ENCODE results near the gene CEP170B.
"Not testable (repeated sequence)": the region's sequence is repeated elsewhere in the genome, so short reads cannot be mapped to it uniquely, and the experiment has no call there.

The CEP170B gene

GRCh38 chr14:104939666-104940410 is 74.8 kb downstream of the CEP170B start:
- no peak for DNase-seq (ENCODE audit: low read depth, low spot score)

DNA sequence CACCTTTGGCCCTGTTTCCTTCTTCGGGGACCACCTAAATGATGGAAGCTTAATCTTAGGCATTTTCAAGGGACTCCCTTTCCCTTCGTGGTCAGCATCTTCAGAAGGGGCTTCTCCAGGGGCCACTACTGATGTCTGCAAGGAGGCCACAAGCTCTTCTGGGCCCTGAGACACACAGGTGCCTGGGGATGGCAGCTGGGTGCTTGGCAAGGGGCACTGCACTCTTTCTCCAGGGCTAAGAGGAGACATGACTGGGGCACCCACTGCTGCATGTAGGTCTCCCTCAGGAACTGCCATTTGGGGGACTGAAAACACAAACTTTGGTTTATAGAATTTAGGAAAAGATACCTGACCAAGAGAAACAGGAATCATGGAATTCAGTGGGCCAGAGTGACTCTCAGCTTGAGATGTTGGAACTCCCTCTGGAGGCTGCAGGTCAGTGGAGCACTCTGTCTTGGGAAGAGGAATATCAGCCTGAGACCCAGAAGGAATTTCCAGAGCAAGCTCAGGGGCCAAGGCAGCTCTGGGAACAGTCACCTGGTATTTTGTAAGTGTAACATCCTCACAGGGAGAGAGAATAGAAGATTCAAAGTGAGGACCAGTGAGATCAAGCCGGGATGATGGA is 75.6 kb downstream of the CEP170B start:
- H3K36me3 ChIP-seq (ENCODE audit: insufficient read depth, insufficient read length, low read length) = peaks cover 37% of the 10 kb centered on the region
- DNase-seq (ENCODE audit: low read depth, low spot score) = no peak
- TF ChIP-seq SUZ12 (IDR thresholded peaks at IDR 0.05; ENCODE audit: extremely low read depth, insufficient read depth, insufficient read length) = no peak
- TF ChIP-seq YY1 (IDR thresholded peaks at IDR 0.05; ENCODE audit: insufficient read depth, insufficient read length) = no peak
- no peak for TF ChIP-seq ZNF274 (IDR thresholded peaks at IDR 0.05; ENCODE audit: low read depth, low read length)
- H3K9me3 ChIP-seq (ENCODE audit: insufficient read depth, low read length) = no peaks in the 10 kb centered on the region
- no peak overlapping the region for H3K4me3 ChIP-seq (ENCODE audit: insufficient read length, low read depth)
- H3K4me1 ChIP-seq (ENCODE audit: insufficient read depth, insufficient read length) = no peaks in the 10 kb centered on the region
- H3K9ac ChIP-seq (ENCODE audit: insufficient read length, low read depth) = no peak overlapping the region
- no peaks in the 10 kb centered on the region for H3K27me3 ChIP-seq (ENCODE audit: insufficient read depth, insufficient read length)

More at GRCh38 chr14:104939666-104940410, 74.8 kb downstream of the CEP170B start:
- Histone ChIP-seq H3K4me3 (ENCODE audit: insufficient read length, low read depth) (no peak overlapping the region), H3K36me3 (ENCODE audit: insufficient read depth, insufficient read length, low read length) (peaks cover 37% of the 10 kb centered on the region), H3K9me3 (ENCODE audit: insufficient read depth, low read length) (no peaks in the 10 kb centered on the region), H3K27me3 (ENCODE audit: insufficient read depth, insufficient read length) (peaks cover 6% of the 10 kb centered on the region), H3K4me1 (ENCODE audit: insufficient read depth, insufficient read length) (no peaks in the 10 kb centered on the region), H3K9ac (ENCODE audit: insufficient read length, low read depth) (no peak overlapping the region)
- TF ChIP-seq ZNF274 (IDR thresholded peaks at IDR 0.05; ENCODE audit: low read depth, low read length) (no peak), SUZ12 (IDR thresholded peaks at IDR 0.05; ENCODE audit: extremely low read depth, insufficient read depth, insufficient read length) (no peak), YY1 (IDR thresholded peaks at IDR 0.05; ENCODE audit: insufficient read depth, insufficient read length) (no peak)

DNA sequence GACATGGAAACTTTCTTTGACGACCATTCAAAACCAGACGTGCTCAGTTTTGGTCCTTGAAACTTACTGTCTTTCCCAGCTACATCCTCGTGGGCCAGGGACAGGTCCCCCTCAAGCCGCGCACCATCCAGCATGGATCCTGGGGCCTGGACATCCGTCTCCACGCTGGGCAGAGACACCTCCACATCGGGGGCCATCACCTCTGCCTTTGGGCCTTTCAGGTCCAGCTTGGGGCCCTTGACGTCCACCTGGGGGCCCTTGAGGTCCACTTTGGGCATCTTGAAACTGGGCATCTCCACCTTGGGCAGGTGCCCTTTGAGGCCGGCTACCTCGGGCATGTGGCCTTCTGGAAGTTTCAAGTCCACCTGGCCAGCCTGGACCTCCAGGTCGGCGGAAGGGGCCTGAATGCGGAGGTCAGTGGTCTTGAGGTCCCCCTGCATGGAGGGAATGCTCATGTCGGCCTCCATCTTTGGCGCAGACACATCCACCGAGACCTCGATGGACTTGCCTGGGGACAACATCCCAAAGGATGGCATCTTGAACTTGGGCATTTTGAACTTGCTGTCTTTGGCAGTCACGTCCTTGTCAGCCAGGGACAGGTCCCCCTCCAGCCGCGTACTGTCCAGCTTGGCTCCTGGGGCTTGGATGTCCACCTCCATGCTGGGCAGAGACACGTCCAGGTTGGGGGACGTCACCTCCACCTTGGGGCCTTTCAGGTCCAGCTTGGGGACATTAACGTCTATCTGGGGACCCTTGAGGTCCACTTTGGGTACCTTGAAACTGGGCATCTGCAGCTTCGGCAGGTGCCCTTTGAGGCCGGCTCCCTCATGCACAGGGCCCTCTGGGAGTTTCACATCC is 76.7 kb downstream of the CEP170B start:
- no peak overlapping the region for H3K9ac ChIP-seq (ENCODE audit: insufficient read length, low read depth)
- peaks cover 37% of the 10 kb centered on the region for H3K36me3 ChIP-seq (ENCODE audit: insufficient read depth, insufficient read length, low read length)
- no peak overlapping the region for H3K4me3 ChIP-seq (ENCODE audit: insufficient read length, low read depth)
- no peak for DNase-seq (ENCODE audit: low read depth, low spot score)
- no peaks in the 10 kb centered on the region for H3K4me1 ChIP-seq (ENCODE audit: insufficient read depth, insufficient read length)
- TF ChIP-seq YY1 (IDR thresholded peaks at IDR 0.05; ENCODE audit: insufficient read depth, insufficient read length) = no peak
- TF ChIP-seq ZNF274 (IDR thresholded peaks at IDR 0.05; ENCODE audit: low read depth, low read length) = no peak
- TF ChIP-seq SUZ12 (IDR thresholded peaks at IDR 0.05; ENCODE audit: extremely low read depth, insufficient read depth, insufficient read length) = no peak
- H3K9me3 ChIP-seq (ENCODE audit: insufficient read depth, low read length) = no peaks in the 10 kb centered on the region
- no peaks in the 10 kb centered on the region for H3K27me3 ChIP-seq (ENCODE audit: insufficient read depth, insufficient read length)

DNA sequence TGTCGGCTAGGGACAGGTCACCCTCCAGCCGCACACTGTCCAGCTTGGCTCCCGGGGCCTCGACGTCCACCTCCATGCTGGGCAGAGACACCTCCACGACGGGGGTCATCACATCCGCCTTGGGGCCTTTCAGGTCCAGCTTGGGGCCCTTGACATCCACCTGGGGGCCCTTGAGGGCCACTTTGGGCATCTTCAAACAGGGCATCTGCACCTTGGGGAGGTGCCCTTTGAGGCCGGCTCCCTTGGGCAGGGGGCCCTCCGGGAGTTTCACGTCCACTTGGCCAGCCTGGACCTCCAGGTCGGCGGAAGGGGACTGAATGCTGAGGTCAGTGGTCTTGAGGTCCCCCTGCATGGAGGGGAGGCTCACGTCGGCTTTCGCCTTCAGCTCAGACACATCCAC is 77.5 kb downstream of the CEP170B start:
- no peak for DNase-seq (ENCODE audit: low read depth, low spot score)
- H3K9ac ChIP-seq (ENCODE audit: insufficient read length, low read depth) = no peak overlapping the region
- TF ChIP-seq SUZ12 (IDR thresholded peaks at IDR 0.05; ENCODE audit: extremely low read depth, insufficient read depth, insufficient read length) (no peak), YY1 (IDR thresholded peaks at IDR 0.05; ENCODE audit: insufficient read depth, insufficient read length) (no peak), ZNF274 (IDR thresholded peaks at IDR 0.05; ENCODE audit: low read depth, low read length) (no peak)
- no peaks in the 10 kb centered on the region for H3K4me1 ChIP-seq (ENCODE audit: insufficient read depth, insufficient read length)
- no peaks in the 10 kb centered on the region for H3K9me3 ChIP-seq (ENCODE audit: insufficient read depth, low read length)
- H3K27me3 ChIP-seq (ENCODE audit: insufficient read depth, insufficient read length) = no peaks in the 10 kb centered on the region
- H3K4me3 ChIP-seq (ENCODE audit: insufficient read length, low read depth) = no peak overlapping the region
- peaks cover 32% of the 10 kb centered on the region for H3K36me3 ChIP-seq (ENCODE audit: insufficient read depth, insufficient read length, low read length)

GRCh38 chr14:104943216-104944015 is 78.3 kb downstream of the CEP170B start:
- peaks cover 32% of the 10 kb centered on the region for H3K36me3 ChIP-seq (ENCODE audit: insufficient read depth, insufficient read length, low read length)
- not testable (repeated sequence) for DNase-seq (ENCODE audit: low read depth, low spot score)

DNA sequence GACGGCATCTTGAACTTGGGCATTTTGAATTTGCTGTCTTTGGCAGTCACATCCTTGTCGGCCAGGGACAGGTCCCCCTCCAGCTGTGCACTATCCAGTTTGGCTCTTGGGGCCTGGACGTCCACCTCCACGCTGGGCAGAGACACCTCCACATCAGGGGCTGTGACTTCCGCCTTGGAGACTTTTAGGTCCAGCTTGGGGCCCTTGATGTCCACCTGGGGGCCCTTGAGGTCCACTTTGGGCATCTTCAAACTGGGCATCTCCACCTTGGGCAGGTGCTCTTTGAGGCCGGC is 78.9 kb downstream of the CEP170B start:
- not testable (repeated sequence) for H3K9me3 ChIP-seq (ENCODE audit: insufficient read depth, low read length)

More at GRCh38 chr14:104943216-104944015, 78.3 kb downstream of the CEP170B start:
- not testable (repeated sequence) for H3K27me3 ChIP-seq (ENCODE audit: insufficient read depth, insufficient read length); H3K9me3 ChIP-seq (ENCODE audit: insufficient read depth, low read length); H3K4me1 ChIP-seq (ENCODE audit: insufficient read depth, insufficient read length); H3K9ac ChIP-seq (ENCODE audit: insufficient read length, low read depth); H3K4me3 ChIP-seq (ENCODE audit: insufficient read length, low read depth)

GRCh38 chr14:104944436-104945205 is 79.6 kb downstream of the CEP170B start:
- H3K27me3 ChIP-seq (ENCODE audit: insufficient read depth, insufficient read length); DNase-seq (ENCODE audit: low read depth, low spot score): not testable (repeated sequence)

More for the DNA sequence above, 78.9 kb downstream of the CEP170B start:
- H3K9ac ChIP-seq (ENCODE audit: insufficient read length, low read depth); H3K4me3 ChIP-seq (ENCODE audit: insufficient read length, low read depth); H3K4me1 ChIP-seq (ENCODE audit: insufficient read depth, insufficient read length); DNase-seq (ENCODE audit: low read depth, low spot score); H3K27me3 ChIP-seq (ENCODE audit: insufficient read depth, insufficient read length): not testable (repeated sequence)
- peaks cover 32% of the 10 kb centered on the region for H3K36me3 ChIP-seq (ENCODE audit: insufficient read depth, insufficient read length, low read length)

GRCh38 chr14:104945266-104945665 is 80.2 kb downstream of the CEP170B start:
- not testable (repeated sequence) for H3K27me3 ChIP-seq (ENCODE audit: insufficient read depth, insufficient read length); H3K4me3 ChIP-seq (ENCODE audit: insufficient read length, low read depth); H3K9ac ChIP-seq (ENCODE audit: insufficient read length, low read depth); H3K4me1 ChIP-seq (ENCODE audit: insufficient read depth, insufficient read length); DNase-seq (ENCODE audit: low read depth, low spot score); H3K9me3 ChIP-seq (ENCODE audit: insufficient read depth, low read length)
- H3K36me3 ChIP-seq (ENCODE audit: insufficient read depth, insufficient read length, low read length) = peaks cover 21% of the 10 kb centered on the region

More at GRCh38 chr14:104944436-104945205, 79.6 kb downstream of the CEP170B start:
- peaks cover 27% of the 10 kb centered on the region for H3K36me3 ChIP-seq (ENCODE audit: insufficient read depth, insufficient read length, low read length)
- not testable (repeated sequence) for H3K9ac ChIP-seq (ENCODE audit: insufficient read length, low read depth); H3K9me3 ChIP-seq (ENCODE audit: insufficient read depth, low read length); H3K4me1 ChIP-seq (ENCODE audit: insufficient read depth, insufficient read length); H3K4me3 ChIP-seq (ENCODE audit: insufficient read length, low read depth)
